Astrocyte of the cerebellum (primary cell): ENCODE data around the gene C6orf132.

Experiments used
- DNase-seq: peaks from one replicate; pipeline ENCODE4 v3.0.0-alpha.2; 2011; ENCODE audit warnings: low read depth
- H3K4me3 ChIP-seq: 2 replicates; pipeline ENCODE4 v1.5.1; 2011; ENCODE audit warnings: mild to moderate bottlenecking, low read depth, low read length, moderate library complexity
- in situ Hi-C: cut with HindIII; loops from 2 replicates; pipeline ENCODE4 v1.10.0; 2017; ENCODE audit warnings: low sequenced_read_pairs
- TF ChIP-seq, protein P1 (sequence below): IDR thresholded peaks from 2 replicates; pipeline ENCODE4 v1.5.1; 2012; ENCODE audit warnings: low read length, low read depth, moderate library complexity, mild to moderate bottlenecking; ENCODE audit errors: missing control alignments

C6orf132 gene

DNA sequence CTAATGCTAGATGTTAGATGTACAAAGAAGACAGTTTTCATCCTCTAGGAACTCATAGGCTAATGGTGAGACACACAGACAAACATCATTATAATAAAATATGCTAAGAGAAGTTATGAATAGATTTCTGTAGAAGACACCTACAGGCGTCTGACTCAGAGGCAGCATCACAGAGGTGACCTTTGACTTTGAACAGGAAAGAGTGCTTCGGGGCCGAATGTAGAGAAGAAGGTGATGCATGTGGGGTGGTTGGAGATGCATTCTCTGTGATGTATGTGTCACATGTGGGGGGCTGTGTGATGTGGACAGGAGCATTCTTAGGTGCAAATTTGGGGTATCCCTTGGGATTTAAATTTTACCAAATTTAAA lies 37.5 kb upstream of the C6orf132 start:
- TF ChIP-seq, protein P1, sequence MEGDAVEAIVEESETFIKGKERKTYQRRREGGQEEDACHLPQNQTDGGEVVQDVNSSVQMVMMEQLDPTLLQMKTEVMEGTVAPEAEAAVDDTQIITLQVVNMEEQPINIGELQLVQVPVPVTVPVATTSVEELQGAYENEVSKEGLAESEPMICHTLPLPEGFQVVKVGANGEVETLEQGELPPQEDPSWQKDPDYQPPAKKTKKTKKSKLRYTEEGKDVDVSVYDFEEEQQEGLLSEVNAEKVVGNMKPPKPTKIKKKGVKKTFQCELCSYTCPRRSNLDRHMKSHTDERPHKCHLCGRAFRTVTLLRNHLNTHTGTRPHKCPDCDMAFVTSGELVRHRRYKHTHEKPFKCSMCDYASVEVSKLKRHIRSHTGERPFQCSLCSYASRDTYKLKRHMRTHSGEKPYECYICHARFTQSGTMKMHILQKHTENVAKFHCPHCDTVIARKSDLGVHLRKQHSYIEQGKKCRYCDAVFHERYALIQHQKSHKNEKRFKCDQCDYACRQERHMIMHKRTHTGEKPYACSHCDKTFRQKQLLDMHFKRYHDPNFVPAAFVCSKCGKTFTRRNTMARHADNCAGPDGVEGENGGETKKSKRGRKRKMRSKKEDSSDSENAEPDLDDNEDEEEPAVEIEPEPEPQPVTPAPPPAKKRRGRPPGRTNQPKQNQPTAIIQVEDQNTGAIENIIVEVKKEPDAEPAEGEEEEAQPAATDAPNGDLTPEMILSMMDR = no peak
- no peak for DNase-seq
- H3K4me3 ChIP-seq = no peak overlapping the region
- in situ Hi-C loops = no loop called here

DNA sequence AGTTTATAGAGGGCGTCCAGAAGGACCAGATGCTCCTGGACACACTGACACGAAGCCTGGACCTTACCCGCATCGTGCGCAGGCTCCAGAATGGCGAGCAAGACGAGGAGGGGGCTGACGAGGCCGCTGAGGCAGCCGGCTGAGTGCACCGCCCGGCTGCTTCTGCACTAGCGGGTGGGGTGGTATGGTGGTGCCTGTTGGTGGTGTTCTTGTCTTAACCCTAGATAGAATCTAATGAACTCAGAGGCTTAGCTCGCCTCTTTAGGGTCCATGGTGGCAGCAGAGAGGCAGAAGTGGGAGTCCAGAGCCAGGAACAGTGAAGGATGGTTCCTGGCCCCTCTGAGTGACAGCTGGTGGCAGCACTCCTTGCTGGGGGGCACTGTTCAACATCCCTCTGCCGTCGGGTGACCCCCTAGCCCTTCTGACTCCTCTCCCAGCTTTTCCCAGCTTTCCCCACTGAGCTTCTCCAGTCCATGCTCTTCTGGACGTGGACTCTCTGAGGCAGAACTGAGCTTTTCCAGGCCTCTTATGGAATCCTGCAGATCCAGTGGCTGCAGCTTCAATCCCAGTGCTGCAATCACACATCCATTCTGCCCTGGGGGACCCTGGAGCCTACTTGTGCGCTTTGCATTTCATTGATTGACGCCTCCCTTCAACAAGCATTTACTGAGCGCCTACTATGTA lies 37.0 kb upstream of the C6orf132 start:
- no peak overlapping the region for H3K4me3 ChIP-seq
- TF ChIP-seq, protein P1 = no peak
- in situ Hi-C loops = no loop called here
- DNase-seq = no peak

DNA sequence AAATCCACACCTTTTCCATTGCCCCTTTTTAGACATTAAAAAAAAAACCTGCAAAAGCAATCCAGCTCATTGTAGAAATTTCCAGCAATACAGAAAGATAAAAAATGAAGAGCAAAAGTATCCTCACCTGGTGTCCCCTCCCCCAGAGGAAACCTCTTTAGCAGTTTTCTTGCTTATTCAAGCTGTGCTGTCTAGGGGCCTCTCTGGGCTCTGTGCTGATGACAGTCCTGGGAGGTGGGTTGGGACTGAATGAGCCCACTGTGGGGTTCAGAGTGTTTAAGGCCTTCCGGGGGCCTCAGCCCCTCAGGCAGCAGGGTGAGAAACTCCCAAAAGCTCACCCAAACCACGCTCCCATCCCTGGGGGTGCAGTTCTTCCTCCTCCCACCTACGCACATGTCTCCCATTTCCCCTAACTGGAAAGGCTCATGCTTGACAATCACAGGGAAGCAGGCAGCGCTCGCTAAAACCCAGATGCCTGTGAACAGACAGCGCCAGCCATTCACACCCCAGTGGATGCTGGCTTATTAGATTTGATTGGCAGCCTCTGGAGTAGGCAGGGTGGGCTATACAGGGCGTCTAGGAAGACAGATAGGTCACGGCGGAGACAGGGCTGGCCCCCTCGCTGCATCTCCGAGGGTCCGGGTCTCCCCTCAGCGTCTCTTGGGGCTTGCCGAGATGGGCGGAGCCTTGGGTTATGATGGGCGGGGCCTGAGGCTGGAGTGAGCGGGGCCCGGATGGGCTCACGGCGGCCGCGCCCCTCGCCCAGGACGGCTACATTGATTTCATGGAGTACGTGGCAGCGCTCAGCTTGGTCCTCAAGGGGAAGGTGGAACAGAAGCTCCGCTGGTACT lies 35.3 kb upstream of the C6orf132 start:
- peak overlapping the region; percentile 19 for H3K4me3 ChIP-seq
- no peak for DNase-seq
- in situ Hi-C loops = no loop called here
- TF ChIP-seq, protein P1 = no peak

DNA sequence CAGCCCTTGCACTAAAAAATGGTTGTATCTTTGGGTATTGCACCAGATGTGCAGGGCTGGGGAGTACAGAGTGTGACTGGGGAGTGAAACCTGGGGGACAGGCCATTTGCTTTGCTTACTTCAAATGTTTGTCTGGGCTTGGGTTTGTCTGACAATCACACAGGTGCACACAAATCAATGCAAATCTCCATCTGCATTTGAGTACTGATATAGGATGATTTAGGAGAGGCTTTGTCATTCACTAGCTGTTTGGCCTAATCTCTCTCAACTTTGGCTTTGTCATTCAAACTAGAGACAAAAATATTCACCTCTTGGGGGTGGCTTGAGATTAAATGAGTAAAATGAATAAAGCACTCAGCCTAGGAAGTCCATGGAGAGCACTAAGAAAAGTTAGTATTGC lies 34.6 kb upstream of the C6orf132 start:
- no peak for DNase-seq
- in situ Hi-C loops = no loop called here
- H3K4me3 ChIP-seq = no peak overlapping the region
- TF ChIP-seq, protein P1 = no peak

DNA sequence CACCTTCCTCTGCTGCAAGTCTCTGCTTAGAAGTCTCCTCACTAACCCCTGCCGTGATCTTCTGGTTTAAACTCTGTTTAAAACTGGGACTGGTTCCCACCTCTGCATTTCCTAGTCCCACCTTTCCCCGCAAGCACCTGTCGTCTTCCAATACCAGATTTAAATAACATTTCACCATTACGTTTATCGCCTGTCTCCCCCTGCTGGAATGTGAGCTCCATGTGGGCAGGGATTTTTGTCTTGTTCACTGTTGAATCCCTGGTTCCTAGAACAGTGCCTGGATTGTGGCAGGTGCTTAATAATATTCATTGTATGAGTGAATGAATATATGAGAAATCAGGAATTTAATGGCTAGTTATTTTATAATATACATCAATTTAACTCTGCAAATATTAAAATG lies 33.4 kb upstream of the C6orf132 start:
- TF ChIP-seq, protein P1 = peak; percentile 34

DNA sequence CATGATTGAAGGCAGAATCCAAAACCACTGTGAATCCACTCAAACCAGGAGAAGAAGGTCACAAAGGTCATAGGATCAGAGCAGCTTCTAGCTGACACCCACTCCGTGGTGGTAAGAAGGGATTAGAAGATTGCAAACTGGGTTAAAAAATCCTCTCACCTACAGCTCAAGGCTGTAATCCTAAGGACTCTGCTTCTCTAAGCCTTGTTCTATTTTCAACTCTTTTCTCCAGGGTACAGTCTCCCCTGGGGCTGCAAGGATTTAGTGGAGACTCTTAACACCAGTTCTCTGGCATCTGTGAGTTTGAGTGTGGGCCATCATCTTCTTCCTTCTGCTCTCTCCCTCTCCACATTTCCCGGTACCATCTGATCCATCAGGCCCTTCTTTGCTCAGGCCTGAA lies 30.7 kb upstream of the C6orf132 start, which contains the start of gene GUCA1A:
TSS of gene GUCA1A (plus strand) at position 264 of the 400 bp plus-strand sequence. CDS start 250 bp downstream, outside the sequence.
- DNase-seq = no peak
- TF ChIP-seq, protein P1 = no peak
- no peak within 1 kb of the TSS for H3K4me3 ChIP-seq
- in situ Hi-C loops = loop anchor here (5.0 kb wide), 1 partner anchor 71 kb away; no protein-coding TSS in a partner anchor

More for the DNA sequence above, 33.4 kb upstream of the C6orf132 start:
- no peak for DNase-seq
- no peak overlapping the region for H3K4me3 ChIP-seq
- in situ Hi-C loops = no loop called here
